Neural progenitor cell (in vitro differentiated cells): ENCODE measurements around the gene BRD7. TPM values are rescaled to one million over a fixed set of nuclear protein-coding genes. Genes with fewer than 3 reads are reported as not detected.

Experiments used
- DNase-seq: peaks from one replicate; pipeline ENCODE4 v3.0.0-alpha.2; 2016; ENCODE audit warnings: low spot score
- H2AFZ ChIP-seq: fragments of 200-600 bp; sonication (generic); replicated peaks from 2 replicates; pipeline ENCODE4 v1.6.1; 2016; ENCODE audit warnings: antibody characterized with exemption
- H3F3A ChIP-seq: fragments of 200-600 bp; sonication (generic); 2 replicates; pipeline ENCODE4 v1.6.1; 2016; ENCODE audit warnings: antibody characterized with exemption, low read depth
- H3K27ac ChIP-seq: fragments of 200-600 bp; sonication (generic); 2 replicates; pipeline ENCODE4 v1.5.1; 2016; ENCODE audit warnings: mild to moderate bottlenecking
- H3K27me3 ChIP-seq: fragments of 200-600 bp; sonication (generic); 2 replicates; pipeline ENCODE4 v1.6.1; 2016; ENCODE audit warnings: mild to moderate bottlenecking, moderate library complexity
- H3K36me3 ChIP-seq: fragments of 200-600 bp; sonication (generic); 2 replicates; pipeline ENCODE4 v1.5.1; 2016
- H3K4me1 ChIP-seq: fragments of 200-600 bp; sonication (generic); 2 replicates; pipeline ENCODE4 v1.6.1; 2016; ENCODE audit warnings: mixed run types
- H3K4me2 ChIP-seq: fragments of 200-600 bp; sonication (generic); 2 replicates; pipeline ENCODE4 v1.6.1; 2016
- H3K4me3 ChIP-seq: fragments of 200-600 bp; sonication (generic); 2 replicates; pipeline ENCODE4 v1.5.1; 2016
- H3K79me2 ChIP-seq: fragments of 200-600 bp; sonication (generic); 2 replicates; pipeline ENCODE4 v1.6.1; 2016; ENCODE audit warnings: low read depth
- H3K9ac ChIP-seq: fragments of 200-600 bp; sonication (generic); 2 replicates; pipeline ENCODE4 v1.6.1; 2016
- H3K9me3 ChIP-seq: fragments of 200-600 bp; sonication (generic); 2 replicates; pipeline ENCODE4 v1.5.1; 2016; ENCODE audit warnings: low read depth
- H4K20me1 ChIP-seq: fragments of 200-600 bp; sonication (generic); 2 replicates; pipeline ENCODE4 v1.6.1; 2016; ENCODE audit warnings: low read depth
- H3K27ac Mint-ChIP-seq: 3 replicates; pipeline ENCODE4 v1.8.0; 2021; ENCODE audit warnings: mixed read lengths
- H3K27me3 Mint-ChIP-seq: 2 replicates; pipeline ENCODE4 v1.8.0; 2022; ENCODE audit warnings: low read depth, mild to moderate bottlenecking, inconsistent platforms, moderate library complexity, mixed read lengths; ENCODE audit not compliant: insufficient read depth
- H3K36me3 Mint-ChIP-seq: 3 replicates; pipeline ENCODE4 v1.8.0; 2021; ENCODE audit warnings: mixed read lengths
- H3K4me1 Mint-ChIP-seq: 3 replicates; pipeline ENCODE4 v1.8.0; 2021; ENCODE audit warnings: mixed read lengths
- H3K4me3 Mint-ChIP-seq: 3 replicates; pipeline ENCODE4 v1.8.0; 2021; ENCODE audit warnings: mild to moderate bottlenecking, moderate library complexity, mixed read lengths
- H3K9me3 Mint-ChIP-seq: 3 replicates; pipeline ENCODE4 v1.8.0; 2020; ENCODE audit warnings: mixed read lengths
- EZH2 ChIP-seq: fragments of 200-600 bp; sonication (generic); IDR thresholded peaks from 2 replicates; pipeline ENCODE4 v1.6.1; 2017; ENCODE audit warnings: antibody characterized with exemption, mild to moderate bottlenecking, moderate library complexity
- EZH2phosphoT487 ChIP-seq: fragments of 200-600 bp; sonication (generic); IDR thresholded peaks from 2 replicates; pipeline ENCODE4 v1.6.1; 2017; ENCODE audit warnings: antibody characterized with exemption
- total RNA-seq: library from RNA; depleted of rRNA; stranded (reverse); fragments of >200 nt; gene quantifications from 2 replicates; pipeline ENCODE4 v1.2.3, GENCODE V29; 2015; ENCODE audit warnings: low replicate concordance
- TF ChIP-seq, protein P1 (sequence below): fragments of 200-600 bp; sonication (generic); IDR thresholded peaks from 2 replicates; pipeline ENCODE4 v1.5.1; 2017; ENCODE audit warnings: antibody characterized with exemption, mild to moderate bottlenecking

BRD7 gene
- total RNA-seq, 1 donor from 2014 or later, result 164 TPM

DNA sequence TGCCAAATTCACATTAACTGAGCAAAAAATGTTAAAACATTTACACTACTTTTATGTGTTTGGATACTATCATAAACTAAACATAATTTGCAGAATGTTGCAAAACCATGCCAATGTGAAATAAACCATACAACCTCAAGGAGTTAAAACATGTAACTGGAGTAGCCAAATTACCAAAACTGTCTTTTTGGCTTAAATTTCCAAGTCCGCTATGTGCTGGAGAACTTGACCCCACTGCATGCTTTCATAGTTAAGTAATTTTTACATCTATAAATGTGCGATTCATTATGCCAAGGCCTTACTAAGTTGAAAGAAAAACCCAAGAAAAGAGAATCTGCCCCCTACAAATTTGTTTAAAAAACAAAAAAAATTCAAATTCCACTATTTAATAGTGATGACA lies 28.2 kb downstream of the BRD7 start:
- no peaks in the 10 kb centered on the region for H3K27me3 Mint-ChIP-seq
- H3K4me3 ChIP-seq, result no peak overlapping the region
- H2AFZ ChIP-seq, result no peak overlapping the region
- no peaks in the 10 kb centered on the region for H3K4me1 Mint-ChIP-seq
- no peak overlapping the region for H3K4me3 Mint-ChIP-seq
- H4K20me1 ChIP-seq, result no peaks in the 10 kb centered on the region
- H3K27ac ChIP-seq, result no peak overlapping the region
- TF ChIP-seq, protein P1, sequence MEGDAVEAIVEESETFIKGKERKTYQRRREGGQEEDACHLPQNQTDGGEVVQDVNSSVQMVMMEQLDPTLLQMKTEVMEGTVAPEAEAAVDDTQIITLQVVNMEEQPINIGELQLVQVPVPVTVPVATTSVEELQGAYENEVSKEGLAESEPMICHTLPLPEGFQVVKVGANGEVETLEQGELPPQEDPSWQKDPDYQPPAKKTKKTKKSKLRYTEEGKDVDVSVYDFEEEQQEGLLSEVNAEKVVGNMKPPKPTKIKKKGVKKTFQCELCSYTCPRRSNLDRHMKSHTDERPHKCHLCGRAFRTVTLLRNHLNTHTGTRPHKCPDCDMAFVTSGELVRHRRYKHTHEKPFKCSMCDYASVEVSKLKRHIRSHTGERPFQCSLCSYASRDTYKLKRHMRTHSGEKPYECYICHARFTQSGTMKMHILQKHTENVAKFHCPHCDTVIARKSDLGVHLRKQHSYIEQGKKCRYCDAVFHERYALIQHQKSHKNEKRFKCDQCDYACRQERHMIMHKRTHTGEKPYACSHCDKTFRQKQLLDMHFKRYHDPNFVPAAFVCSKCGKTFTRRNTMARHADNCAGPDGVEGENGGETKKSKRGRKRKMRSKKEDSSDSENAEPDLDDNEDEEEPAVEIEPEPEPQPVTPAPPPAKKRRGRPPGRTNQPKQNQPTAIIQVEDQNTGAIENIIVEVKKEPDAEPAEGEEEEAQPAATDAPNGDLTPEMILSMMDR, result no peak
- no peak for TF ChIP-seq EZH2phosphoT487
- no peak for TF ChIP-seq EZH2
- no peaks in the 10 kb centered on the region for H3K27me3 ChIP-seq
- no peak for DNase-seq
- peaks cover 18% of the 10 kb centered on the region for H3K36me3 ChIP-seq
- no peak overlapping the region for H3K4me2 ChIP-seq
- no peak overlapping the region for H3K9ac ChIP-seq
- no peaks in the 10 kb centered on the region for H3F3A ChIP-seq
- H3K4me1 ChIP-seq, result peaks cover 6% of the 10 kb centered on the region
- H3K27ac Mint-ChIP-seq, result no peak overlapping the region
- peaks cover 32% of the 10 kb centered on the region for H3K36me3 Mint-ChIP-seq
- H3K9me3 Mint-ChIP-seq, result no peaks in the 10 kb centered on the region
- no peaks in the 10 kb centered on the region for H3K79me2 ChIP-seq
- no peaks in the 10 kb centered on the region for H3K9me3 ChIP-seq

DNA sequence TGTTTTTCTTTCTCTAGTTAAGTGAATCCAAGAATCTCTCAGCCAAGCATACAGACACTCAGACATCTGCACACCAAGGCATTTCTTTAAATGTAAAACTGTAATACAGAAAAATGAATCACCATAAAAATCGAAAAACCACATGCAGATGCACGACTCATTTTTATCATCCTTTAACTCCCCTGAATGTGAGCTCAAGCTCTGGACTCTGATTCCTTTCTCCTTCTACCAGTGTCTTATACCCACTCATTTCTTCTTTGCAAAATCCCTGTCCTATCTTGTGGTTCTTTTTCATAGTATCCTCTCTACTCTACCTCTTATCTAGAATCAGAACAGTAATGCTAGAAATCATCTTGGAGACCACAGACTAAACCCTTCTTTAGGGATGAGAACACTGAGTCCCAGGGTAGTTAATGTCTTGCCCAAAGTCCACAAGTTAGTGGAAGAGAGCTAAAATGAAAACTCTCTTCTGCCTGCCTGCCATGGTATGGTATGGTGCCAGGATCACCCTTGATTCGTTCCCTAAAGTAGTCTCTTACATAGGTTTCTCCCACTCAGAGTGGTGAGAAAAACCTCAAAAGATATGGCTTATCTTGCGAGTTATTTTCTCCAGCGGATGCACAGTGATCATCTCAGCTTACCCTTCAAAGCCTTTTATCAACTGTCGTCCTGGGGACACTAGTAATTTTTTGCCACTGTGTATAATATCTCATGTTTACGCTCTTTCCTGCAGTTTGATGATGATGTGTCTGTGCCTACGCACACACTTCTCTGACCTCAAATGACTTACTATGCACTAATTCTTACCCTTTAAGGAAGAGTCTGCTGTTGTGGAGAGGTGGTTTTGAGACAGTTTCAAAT lies 30.2 kb downstream of the BRD7 start:
- Mint-ChIP-seq H3K27me3 (no peaks in the 10 kb centered on the region), H3K36me3 (peaks cover 28% of the 10 kb centered on the region), H3K4me3 (no peak overlapping the region), H3K9me3 (no peaks in the 10 kb centered on the region), H3K4me1 (no peaks in the 10 kb centered on the region), H3K27ac (no peak overlapping the region)
- TF ChIP-seq EZH2phosphoT487 (no peak), EZH2 (no peak)
- TF ChIP-seq, protein P1, result no peak
- no peak for DNase-seq
- no peaks in the 10 kb centered on the region for H4K20me1 ChIP-seq
- no peaks in the 10 kb centered on the region for H3K9me3 ChIP-seq
- H2AFZ ChIP-seq, result no peak overlapping the region
- no peak overlapping the region for H3K9ac ChIP-seq
- no peaks in the 10 kb centered on the region for H3K79me2 ChIP-seq
- H3K4me3 ChIP-seq, result no peak overlapping the region
- no peak overlapping the region for H3K4me2 ChIP-seq
- no peaks in the 10 kb centered on the region for H3K27me3 ChIP-seq
- H3K4me1 ChIP-seq, result peaks cover 6% of the 10 kb centered on the region
- H3F3A ChIP-seq, result no peaks in the 10 kb centered on the region
- H3K36me3 ChIP-seq, result peaks cover 22% of the 10 kb centered on the region
- H3K27ac ChIP-seq, result no peak overlapping the region

DNA sequence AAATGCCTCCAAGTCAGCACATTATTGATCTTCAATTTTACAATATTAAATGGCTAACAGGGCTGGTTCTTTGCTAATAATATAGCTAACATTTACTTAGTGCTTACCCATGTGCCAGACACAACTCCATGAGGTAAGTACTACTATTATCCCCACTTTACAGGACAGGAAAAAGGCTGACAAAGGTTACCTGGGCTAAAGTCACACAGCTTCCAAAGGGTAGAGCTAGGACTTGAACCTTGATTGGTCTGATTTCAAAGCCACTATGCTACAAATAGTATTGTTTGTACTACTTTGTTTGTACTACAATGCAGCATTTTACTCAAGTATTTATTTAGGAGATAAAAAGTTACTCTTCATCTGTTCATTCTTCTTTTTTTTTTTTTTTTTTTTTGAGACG lies 31.9 kb downstream of the BRD7 start:
- no peaks in the 10 kb centered on the region for H3K9me3 ChIP-seq
- H3K4me2 ChIP-seq, result no peak overlapping the region
- Mint-ChIP-seq H3K27me3 (no peaks in the 10 kb centered on the region), H3K4me3 (no peak overlapping the region), H3K36me3 (peaks cover 31% of the 10 kb centered on the region), H3K9me3 (no peaks in the 10 kb centered on the region), H3K4me1 (no peaks in the 10 kb centered on the region), H3K27ac (no peak overlapping the region)
- no peak overlapping the region for H3K27ac ChIP-seq
- no peak overlapping the region for H3K4me3 ChIP-seq
- no peaks in the 10 kb centered on the region for H3F3A ChIP-seq
- peaks cover 10% of the 10 kb centered on the region for H3K79me2 ChIP-seq
- no peak overlapping the region for H2AFZ ChIP-seq
- no peaks in the 10 kb centered on the region for H3K27me3 ChIP-seq
- no peak overlapping the region for H3K9ac ChIP-seq
- no peak for DNase-seq
- TF ChIP-seq EZH2, result no peak
- TF ChIP-seq, protein P1, result no peak
- no peak for TF ChIP-seq EZH2phosphoT487
- H3K36me3 ChIP-seq, result peaks cover 29% of the 10 kb centered on the region
- H3K4me1 ChIP-seq, result no peaks in the 10 kb centered on the region
- no peaks in the 10 kb centered on the region for H4K20me1 ChIP-seq
